Measurements from ENCODE around the gene CRYBG1.

- TF ChIP-seq POLR2A (IDR thresholded peaks at IDR 0.05), result no peak
- no peak for TF ChIP-seq CTCF (IDR thresholded peaks at IDR 0.05)
Observed at GRCh38 chr6:106396426-106397220, 36.1 kb downstream of the CRYBG1 start.
